ENCODE data around the gene MYO18B.

Gene MYO18B

GRCh38 chr22:25741692-25742626 is at the start of gene MYO18B:
Gene MYO18B, plus strand, starts transcription at chr22:25742188. Its CDS starts 18,905 bp downstream, at chr22:25761093.
- no peak within 1 kb of the TSS for H3K27ac ChIP-seq

GRCh38 chr22:25692397-25693267 is 49.4 kb upstream of the MYO18B start:
- TF ChIP-seq CTCF (conservative IDR thresholded peaks at IDR 0.05): no peak
- no peak for TF ChIP-seq ZFX (IDR thresholded peaks at IDR 0.05)
- no peak overlapping the region for H3K27ac ChIP-seq

More at GRCh38 chr22:25741692-25742626, at the start of gene MYO18B:
- TF ChIP-seq ZFX (IDR thresholded peaks at IDR 0.05): no peak
- no peak for TF ChIP-seq CTCF (conservative IDR thresholded peaks at IDR 0.05)

- TF ChIP-seq ZFX (IDR thresholded peaks at IDR 0.05): no peak
- TF ChIP-seq CTCF (conservative IDR thresholded peaks at IDR 0.05): no peak
- H3K27ac ChIP-seq: no peak overlapping the region
These were observed 48.8 kb upstream of the MYO18B start for GRCh38 chr22:25693268-25693565.

- TF ChIP-seq CTCF (conservative IDR thresholded peaks at IDR 0.05) (no peak), ZFX (IDR thresholded peaks at IDR 0.05) (no peak)
- no peak overlapping the region for H3K27ac ChIP-seq
These were observed 47.6 kb upstream of the MYO18B start for GRCh38 chr22:25694196-25694907.

GRCh38 chr22:25695146-25695545 is 46.8 kb upstream of the MYO18B start:
- no peak for TF ChIP-seq ZFX (IDR thresholded peaks at IDR 0.05)
- H3K27ac ChIP-seq: no peak overlapping the region

GRCh38 chr22:25696763-25697162 is 45.2 kb upstream of the MYO18B start:
- TF ChIP-seq CTCF (conservative IDR thresholded peaks at IDR 0.05): no peak
- no peak for TF ChIP-seq ZFX (IDR thresholded peaks at IDR 0.05)
- no peak overlapping the region for H3K27ac ChIP-seq

- TF ChIP-seq CTCF (conservative IDR thresholded peaks at IDR 0.05) (no peak), ZFX (IDR thresholded peaks at IDR 0.05) (no peak)
- no peak overlapping the region for H3K27ac ChIP-seq
These were observed 44.8 kb upstream of the MYO18B start for GRCh38 chr22:25697181-25697664.

Measured in C4-2B (cell line).